GM11168 (cell line): ENCODE measurements around the gene TMEM135.
"Not testable (repeated sequence)": the region's sequence is repeated elsewhere in the genome, so short reads cannot be mapped to it uniquely, and the experiment has no call there.

ENCODE experiments used
- in situ Hi-C: fragments of 300-500 bp; cut with MboI; formaldehyde crosslinking; loops from one replicate; pipeline ENCODE4 v1.12.0; 2022; ENCODE audit warnings: low sequenced_read_pairs; ENCODE audit not compliant: unreplicated experiment

Gene TMEM135

GRCh38 chr11:87134524-87135106 lies 96.9 kb downstream of the TMEM135 start:
- in situ Hi-C loops = no loop called here

GRCh38 chr11:87136236-87136635 lies 98.5 kb downstream of the TMEM135 start:
- in situ Hi-C loops = no loop called here

GRCh38 chr11:87137711-87138110 lies 100.0 kb downstream of the TMEM135 start:
- in situ Hi-C loops = no loop called here

DNA sequence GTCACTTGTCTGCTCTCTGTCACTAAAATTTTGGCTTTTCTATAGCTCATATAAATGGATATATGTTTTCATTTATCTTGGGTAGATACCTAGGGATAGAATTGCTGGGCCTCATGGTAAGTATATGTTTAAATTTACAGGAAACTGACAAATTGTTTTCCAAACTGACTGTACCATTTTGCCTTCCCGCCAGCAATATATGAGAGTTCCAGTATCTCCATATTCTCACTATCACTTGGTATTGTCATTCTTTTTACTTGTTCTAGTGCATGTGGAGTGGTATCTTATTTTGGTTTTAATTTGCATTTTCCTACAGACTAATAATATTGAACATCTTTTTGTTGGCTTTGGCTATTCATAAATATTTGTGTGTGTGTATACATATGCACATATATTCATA lies 101.7 kb downstream of the TMEM135 start:
- in situ Hi-C loops = no loop called here

GRCh38 chr11:87141322-87141721 lies 103.6 kb downstream of the TMEM135 start:
- in situ Hi-C loops = no loop called here

DNA sequence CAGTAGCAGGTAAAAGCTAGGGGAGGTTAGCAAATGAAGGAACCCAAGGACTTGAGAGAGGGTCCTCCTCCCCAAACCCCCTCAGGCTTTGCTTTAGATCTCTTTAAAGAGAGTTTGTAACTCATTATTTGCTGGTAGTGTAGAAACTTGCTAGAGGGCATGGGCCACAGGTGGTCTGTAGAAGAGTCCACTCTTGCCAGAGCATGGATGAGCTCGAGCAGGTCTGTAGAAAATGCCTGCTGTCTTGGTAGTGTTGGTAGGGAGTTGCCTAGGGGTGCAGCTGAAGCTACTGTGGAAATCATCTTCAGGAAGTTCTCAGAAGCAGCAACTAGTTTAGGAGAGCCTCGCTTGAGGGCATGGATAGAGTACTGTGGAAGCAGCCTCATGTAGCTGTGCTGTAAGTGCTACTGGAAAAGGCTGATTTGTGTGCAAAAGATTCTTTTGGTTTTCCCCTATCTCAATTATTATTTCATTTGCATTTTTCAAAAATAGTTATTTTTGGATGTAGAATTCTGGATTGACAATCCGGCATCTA lies 104.3 kb downstream of the TMEM135 start:
- in situ Hi-C loops = no loop called here

- in situ Hi-C loops = no loop called here
Observed at GRCh38 chr11:87142594-87142993, 104.9 kb downstream of the TMEM135 start.

DNA sequence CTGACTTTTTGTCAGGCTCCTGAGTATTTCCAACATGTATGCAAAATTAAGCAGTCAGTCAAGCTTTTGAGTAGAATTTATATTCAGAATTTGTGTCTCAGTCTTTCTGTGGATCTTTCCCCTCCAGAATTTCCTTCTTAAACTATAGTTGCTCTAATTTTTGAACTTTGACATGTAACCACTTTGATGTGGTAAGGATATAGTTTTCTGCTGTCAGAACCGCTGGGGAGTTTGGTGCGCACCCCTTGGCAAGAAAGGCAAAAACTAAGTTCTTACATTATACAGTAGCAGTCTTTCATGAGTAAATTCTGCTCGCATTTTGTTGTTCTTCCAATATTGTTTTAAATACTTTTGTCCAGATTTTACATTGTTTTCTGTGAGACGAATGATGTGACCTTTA lies 105.9 kb downstream of the TMEM135 start:
- in situ Hi-C loops = no loop called here

DNA sequence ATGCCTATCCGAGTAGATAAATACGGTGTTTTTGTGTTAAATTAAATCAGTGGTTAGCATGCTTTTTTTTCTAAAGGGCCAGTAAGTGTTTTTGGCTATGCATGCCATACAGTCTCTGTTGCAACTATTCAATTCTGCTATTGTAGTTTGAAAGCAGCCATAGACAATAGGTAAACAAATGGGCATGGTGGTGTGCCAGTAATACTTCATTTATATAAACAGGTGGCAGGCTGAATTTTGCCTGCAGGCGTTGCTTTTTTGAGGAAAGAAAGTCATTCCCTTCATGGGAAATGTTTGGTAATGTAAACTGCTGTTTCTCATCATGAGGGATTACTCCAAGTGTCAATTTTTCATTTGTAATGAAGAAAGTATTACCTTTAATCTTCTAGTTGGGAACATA lies 106.5 kb downstream of the TMEM135 start:
- in situ Hi-C loops = no loop called here

- in situ Hi-C loops = no loop called here
Observed at GRCh38 chr11:87148749-87149148, 111.0 kb downstream of the TMEM135 start.

DNA sequence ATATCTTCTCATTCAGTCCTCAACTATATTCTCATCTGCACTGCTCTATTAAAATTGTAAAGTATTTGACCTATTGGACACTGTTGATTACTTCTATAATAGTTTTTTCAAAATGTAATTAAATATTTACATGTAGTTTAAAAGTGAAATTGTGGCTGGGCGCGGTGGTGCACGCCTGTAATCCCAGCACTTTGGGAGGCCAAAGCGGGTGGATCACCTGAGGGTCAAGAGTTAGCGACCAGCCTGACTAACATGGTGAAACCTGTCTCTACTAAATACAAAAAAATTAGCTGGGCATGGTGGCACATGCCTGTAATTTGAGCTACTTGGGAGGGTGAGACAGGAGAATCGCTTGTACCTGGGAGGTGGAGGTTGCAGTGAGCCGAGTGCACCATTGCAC lies 112.0 kb downstream of the TMEM135 start:
- in situ Hi-C loops = not testable (repeated sequence)

- in situ Hi-C loops = no loop called here
Observed at GRCh38 chr11:87150936-87151335, 113.2 kb downstream of the TMEM135 start.

DNA sequence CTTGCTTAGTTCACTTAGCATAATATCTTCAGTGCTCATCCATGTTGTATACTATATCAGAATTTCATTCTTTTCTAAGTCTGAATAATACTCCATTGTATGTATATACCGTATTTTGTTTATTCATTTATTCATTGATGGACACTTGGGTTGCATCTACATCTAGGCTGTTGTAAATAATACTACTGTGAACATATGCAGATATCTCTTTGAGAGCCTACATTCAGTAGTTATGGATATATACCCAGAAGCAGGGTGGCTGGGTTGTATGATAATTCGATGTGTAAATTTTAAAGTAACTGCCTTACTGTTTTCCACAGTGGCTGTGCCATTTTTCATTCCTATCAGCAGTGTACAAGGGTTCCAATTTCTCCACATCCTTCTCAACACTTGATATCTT lies 116.5 kb downstream of the TMEM135 start:
- in situ Hi-C loops = no loop called here

DNA sequence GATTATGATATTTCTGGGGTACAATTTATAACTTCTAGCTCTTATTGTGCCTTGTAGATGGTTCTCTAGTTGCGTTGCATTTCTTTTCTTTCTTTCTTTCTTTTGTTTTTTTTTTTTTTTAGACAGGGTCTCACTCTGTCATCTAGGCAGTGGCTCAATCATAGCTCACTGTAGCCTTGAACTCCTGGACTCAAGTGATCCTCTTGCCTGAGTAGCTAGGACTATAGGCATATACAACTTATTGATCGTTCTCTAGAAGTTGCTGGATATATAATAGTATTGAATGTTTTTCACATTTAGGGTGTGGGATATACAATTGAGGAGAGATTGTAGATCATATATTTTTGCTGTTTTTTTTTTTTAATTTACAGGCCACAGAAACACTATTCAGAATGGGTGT lies 119.2 kb downstream of the TMEM135 start:
- in situ Hi-C loops = no loop called here

- in situ Hi-C loops = not testable (repeated sequence)
Observed at GRCh38 chr11:87169076-87169475, 131.3 kb downstream of the TMEM135 start.

- in situ Hi-C loops = no loop called here
Observed at GRCh38 chr11:87173185-87174039, 135.7 kb downstream of the TMEM135 start.

DNA sequence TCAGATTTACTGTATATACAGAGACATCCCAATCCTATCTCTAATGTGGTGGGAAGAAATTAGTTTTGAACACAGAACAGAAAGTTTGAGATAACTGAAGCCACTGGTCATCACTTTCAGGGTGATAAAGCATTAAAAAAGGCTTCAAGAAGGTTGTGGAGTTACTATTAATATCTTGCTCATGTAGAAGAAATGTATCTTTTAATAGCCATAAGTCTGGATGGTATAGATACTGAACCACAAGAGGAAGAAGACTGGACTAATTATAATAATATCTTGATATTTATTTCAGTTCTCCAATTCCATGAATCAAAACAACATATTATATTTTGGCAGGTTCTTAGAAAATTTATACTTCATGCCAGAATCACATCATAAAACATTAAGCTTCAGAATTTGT lies 137.1 kb downstream of the TMEM135 start:
- in situ Hi-C loops = no loop called here

DNA sequence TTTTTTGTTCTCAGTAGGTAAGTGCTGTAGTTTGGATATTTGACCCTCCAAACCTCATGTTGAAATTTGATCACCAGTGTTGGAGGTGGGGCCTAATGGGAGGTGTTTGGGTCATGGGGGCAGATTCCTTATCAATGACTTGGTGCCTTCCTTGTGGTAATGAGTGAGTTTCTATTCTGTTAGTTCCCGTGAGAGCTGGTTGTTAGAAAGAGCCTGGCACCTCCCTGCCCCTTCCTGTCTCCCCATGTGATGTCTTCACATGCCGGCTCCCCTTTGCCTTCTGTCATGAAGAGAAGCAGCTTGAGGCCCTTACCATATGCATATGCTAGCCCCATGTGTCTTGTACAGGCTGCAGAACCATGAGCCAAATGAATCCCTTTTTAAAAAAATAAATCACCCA lies 138.3 kb downstream of the TMEM135 start:
- in situ Hi-C loops = no loop called here

- in situ Hi-C loops = no loop called here
Observed at GRCh38 chr11:87179621-87180020, 141.9 kb downstream of the TMEM135 start.

DNA sequence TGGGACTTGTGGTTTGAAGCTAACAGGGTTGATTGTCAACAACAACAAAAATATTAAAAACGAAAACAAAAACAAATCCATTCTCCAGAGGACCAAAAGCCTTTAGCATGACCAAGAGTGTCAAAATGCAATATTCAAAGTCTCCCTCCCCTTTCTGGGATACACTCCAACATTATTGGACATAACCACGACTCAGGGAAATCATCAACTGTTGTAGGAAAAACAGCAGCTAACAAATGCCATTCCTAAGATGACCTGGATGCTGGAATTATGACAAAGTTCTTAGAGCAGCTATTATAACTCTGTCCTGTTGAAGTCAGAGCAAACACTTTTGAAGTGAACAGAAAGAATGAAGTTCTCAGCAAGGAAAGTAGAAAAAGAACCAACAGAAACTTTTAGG lies 143.0 kb downstream of the TMEM135 start:
- in situ Hi-C loops = no loop called here

GRCh38 chr11:87181143-87181542 lies 143.4 kb downstream of the TMEM135 start:
- in situ Hi-C loops = no loop called here

- in situ Hi-C loops = no loop called here
Observed at GRCh38 chr11:87185228-87185627, 147.5 kb downstream of the TMEM135 start.
